HG03175 (cell line): ENCODE measurements around the gene NFATC2IP.
"Not testable (repeated sequence)": the region's sequence is repeated elsewhere in the genome, so short reads cannot be mapped to it uniquely, and the experiment has no call there.

ENCODE experiments used
- ATAC-seq: cut with Tn5 transposase; IDR thresholded peaks from one replicate; pipeline ENCODE4 v1.9.1; 2021; ENCODE audit warnings: mild to moderate bottlenecking, moderate library complexity; ENCODE audit not compliant: unreplicated experiment

The NFATC2IP gene

GRCh38 chr16:28990375-28991040 is 39.8 kb downstream of the NFATC2IP start:
- ATAC-seq, result no peak

GRCh38 chr16:28991687-28992086 is 41.0 kb downstream of the NFATC2IP start:
- no peak for ATAC-seq

- no peak for ATAC-seq
Measured at GRCh38 chr16:28992496-28992895, 41.8 kb downstream of the NFATC2IP start.

GRCh38 chr16:28998837-28999236 is 48.1 kb downstream of the NFATC2IP start:
- no peak for ATAC-seq

GRCh38 chr16:28999577-28999976 is 48.8 kb downstream of the NFATC2IP start:
- ATAC-seq, result no peak

- ATAC-seq, result no peak
Measured at GRCh38 chr16:29000019-29000418, 49.3 kb downstream of the NFATC2IP start.

GRCh38 chr16:29004496-29005139 is 53.9 kb downstream of the NFATC2IP start:
- ATAC-seq, result not testable (repeated sequence)

GRCh38 chr16:29007730-29008593 is 57.2 kb downstream of the NFATC2IP start:
- ATAC-seq, result no peak

- ATAC-seq, result no peak
Measured at GRCh38 chr16:29009050-29009837, 58.5 kb downstream of the NFATC2IP start.

GRCh38 chr16:29009838-29010166 is 59.1 kb downstream of the NFATC2IP start:
- ATAC-seq, result no peak

GRCh38 chr16:29011112-29011511 is 60.4 kb downstream of the NFATC2IP start:
- ATAC-seq, result no peak

- ATAC-seq, result no peak
Measured at GRCh38 chr16:29011851-29012250, 61.1 kb downstream of the NFATC2IP start.

- no peak for ATAC-seq
Measured at GRCh38 chr16:29012913-29013553, 62.3 kb downstream of the NFATC2IP start.

GRCh38 chr16:29014561-29015069 is 63.9 kb downstream of the NFATC2IP start:
- no peak for ATAC-seq
